Stimulated activated CD4-positive, alpha-beta T cell treated with anti-CD3 and anti-CD28 coated beads, Interleukin-4, amount 100 ng/mL, for 1 hour (primary cell): Measurements from ENCODE around the gene JOSD2.

ENCODE experiments used
- DNase-seq: peaks from one replicate; pipeline ENCODE4 v3.0.0-alpha.2; 2020

Gene JOSD2

GRCh38 chr19:50492303-50493052, 18.5 kb downstream of the JOSD2 start:
- DNase-seq: peak; percentile 38

DNA sequence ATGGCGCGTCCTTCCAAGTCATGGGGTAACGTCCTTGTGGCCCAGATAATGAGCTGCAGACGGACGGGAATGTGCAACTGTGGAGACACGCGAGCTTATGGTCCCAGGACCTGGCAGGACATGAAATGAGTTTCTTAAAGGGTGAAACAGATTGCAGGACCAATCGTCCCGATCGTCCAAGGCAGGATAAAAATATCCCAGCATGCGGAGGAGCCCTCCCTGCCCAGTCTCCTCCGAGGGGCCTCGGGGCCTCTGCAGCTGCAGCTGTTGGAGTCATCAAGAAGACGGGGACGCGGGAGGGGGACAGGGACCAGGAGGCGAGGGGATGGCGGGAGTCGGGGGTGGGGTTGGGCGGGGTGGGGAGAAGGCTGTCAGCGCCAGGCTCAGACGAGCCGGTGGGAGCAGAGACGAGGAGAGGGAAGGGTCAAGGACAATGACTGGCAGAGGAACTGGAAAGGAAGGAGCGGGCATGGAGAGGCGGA, 20.0 kb downstream of the JOSD2 start:
- DNase-seq: no peak

GRCh38 chr19:50490411-50490811, 20.6 kb downstream of the JOSD2 start:
- DNase-seq: no peak

DNA sequence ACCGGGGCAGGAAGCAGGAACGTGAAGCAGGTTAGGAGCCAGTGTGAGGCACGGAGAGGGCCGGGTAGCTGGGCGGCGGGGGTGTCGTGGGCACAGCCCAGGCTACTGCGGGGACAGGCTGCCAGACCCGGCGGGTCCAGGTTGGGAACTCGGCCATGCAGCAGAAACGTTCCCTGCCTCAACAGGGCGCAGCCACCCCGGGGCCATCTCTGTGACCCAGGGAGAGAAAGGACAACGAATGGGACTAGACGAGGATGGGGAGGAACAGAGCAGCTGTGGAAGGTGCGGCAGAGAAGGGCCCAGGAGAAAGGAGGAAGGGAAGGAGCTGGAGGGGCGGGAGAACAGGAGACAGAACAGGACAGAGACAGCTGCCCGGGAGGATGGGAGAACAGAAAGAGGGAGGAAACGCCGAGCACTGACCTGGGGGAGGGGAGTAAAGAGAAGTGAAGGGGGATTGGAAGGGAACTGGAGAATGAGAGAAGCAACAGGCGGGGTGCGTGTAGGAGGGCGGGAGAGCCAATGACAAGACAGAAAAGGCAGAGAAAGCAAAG, 21.5 kb downstream of the JOSD2 start:
- no peak for DNase-seq

GRCh38 chr19:50488389-50489194, 22.4 kb downstream of the JOSD2 start:
- no peak for DNase-seq

GRCh38 chr19:50486823-50487515, 24.0 kb downstream of the JOSD2 start:
- DNase-seq: peak; percentile 60

DNA sequence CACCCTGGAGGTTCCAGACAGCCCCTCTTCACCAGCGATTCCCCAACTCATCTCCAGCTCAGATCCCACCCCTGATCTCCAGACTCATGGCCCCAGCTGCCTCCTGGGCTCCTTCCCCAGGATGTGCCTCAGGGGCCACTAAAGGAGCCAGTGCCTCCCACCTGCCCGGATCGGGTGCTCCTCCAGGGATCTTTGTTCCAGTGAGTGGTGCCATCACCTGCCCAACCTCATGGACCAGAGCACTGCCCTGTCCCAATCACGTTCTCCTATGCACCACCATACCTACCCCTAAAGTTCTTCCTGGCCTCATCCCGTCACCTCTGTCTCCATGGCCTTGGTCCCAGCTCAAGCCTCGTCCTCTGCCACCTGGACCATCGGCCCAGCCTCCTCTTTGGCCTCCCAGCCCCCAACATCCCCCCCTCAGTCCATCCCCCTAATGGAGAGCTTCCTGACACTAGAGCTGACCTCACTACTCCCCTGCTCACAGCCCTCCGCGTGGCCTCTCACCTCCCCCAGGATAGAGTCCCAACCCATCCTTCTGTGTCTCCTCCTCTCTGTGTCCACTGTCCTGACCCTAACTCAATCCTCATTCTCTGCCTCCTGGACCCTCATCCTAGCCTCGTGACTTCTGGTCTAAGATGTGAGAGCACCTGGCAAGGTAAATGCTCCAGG, 25.6 kb downstream of the JOSD2 start:
- DNase-seq: no peak

DNA sequence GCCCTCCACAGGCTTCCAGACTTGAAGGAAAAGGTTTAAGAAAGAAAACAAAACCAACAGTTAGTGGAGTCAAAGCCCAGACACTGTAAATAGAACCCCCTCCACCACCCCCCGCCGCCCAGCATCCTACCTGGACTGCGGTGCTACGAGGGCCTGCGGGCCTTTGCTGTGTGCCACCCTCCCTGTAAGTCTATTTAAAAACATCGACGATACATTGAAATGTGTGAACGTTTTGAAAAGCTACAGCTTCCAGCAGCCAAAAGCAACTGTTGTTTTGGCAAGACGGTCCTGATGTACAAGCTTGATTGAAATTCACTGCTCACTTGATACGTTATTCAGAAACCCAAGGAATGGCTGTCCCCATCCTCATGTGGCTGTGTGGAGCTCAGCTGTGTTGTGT, 28.1 kb downstream of the JOSD2 start:
- no peak for DNase-seq

- DNase-seq: no peak
Observed at GRCh38 chr19:50482271-50482855, 28.6 kb downstream of the JOSD2 start.

GRCh38 chr19:50481351-50482149, 29.4 kb downstream of the JOSD2 start:
- DNase-seq: no peak

DNA sequence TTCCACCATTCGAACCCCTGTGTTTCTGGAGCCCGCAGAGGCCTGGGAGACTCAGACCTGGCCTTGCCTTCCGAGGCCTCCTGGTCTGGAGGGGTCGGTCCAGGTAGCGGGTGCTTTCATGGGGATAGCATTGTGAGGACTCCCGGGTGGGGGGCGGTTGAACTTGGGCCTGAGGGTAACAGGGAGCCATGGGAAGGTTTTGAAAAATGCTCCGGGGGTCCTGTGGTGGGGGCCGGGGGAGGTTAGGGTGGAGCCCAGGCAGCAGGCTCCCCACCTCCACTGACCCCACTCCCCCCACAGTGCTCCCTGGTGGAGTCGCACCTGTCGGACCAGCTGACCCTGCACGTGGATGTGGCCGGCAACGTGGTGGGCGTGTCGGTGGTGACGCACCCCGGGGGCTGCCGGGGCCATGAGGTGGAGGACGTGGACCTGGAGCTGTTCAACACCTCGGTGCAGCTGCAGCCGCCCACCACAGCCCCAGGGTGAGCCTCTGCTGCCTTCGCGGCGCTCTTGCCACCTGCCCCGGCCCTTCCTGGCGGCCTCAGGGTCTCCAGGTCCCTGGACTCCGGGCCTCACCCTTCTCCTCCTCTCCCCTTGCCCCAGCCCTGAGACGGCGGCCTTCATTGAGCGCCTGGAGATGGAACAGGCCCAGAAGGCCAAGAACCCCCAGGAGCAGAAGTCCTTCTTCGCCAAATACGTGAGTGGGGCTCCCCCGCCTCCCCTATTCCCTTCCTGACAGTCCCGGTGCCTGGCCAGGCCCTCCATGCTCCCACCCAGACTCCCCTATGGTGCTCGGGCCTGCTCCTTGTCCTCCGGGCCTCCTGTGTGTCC, 30.5 kb downstream of the JOSD2 start:
- DNase-seq: no peak

DNA sequence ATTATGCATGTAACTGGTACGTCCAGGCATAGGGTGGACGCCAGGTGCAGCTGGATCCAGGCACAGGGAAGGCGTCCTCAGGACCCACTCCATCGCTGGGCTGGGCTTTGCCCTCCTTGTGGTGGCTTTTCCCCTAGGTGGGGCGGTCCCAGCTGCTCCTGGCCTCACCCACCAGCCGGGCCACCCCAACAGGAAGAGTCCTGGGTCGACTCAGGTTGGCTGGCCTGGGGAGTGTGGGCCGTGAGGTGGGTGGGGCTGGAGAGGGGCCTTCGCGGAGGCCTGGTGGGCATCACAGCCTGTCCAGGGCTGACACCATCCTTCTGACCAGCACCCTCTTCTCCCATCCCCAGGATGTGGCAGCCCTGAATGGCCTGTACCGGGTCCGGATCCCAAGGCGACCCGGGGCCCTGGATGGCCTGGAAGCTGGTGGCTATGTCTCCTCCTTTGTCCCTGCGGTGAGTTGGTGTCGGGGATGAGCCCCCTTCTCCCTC, 31.2 kb downstream of the JOSD2 start:
- no peak for DNase-seq

DNA sequence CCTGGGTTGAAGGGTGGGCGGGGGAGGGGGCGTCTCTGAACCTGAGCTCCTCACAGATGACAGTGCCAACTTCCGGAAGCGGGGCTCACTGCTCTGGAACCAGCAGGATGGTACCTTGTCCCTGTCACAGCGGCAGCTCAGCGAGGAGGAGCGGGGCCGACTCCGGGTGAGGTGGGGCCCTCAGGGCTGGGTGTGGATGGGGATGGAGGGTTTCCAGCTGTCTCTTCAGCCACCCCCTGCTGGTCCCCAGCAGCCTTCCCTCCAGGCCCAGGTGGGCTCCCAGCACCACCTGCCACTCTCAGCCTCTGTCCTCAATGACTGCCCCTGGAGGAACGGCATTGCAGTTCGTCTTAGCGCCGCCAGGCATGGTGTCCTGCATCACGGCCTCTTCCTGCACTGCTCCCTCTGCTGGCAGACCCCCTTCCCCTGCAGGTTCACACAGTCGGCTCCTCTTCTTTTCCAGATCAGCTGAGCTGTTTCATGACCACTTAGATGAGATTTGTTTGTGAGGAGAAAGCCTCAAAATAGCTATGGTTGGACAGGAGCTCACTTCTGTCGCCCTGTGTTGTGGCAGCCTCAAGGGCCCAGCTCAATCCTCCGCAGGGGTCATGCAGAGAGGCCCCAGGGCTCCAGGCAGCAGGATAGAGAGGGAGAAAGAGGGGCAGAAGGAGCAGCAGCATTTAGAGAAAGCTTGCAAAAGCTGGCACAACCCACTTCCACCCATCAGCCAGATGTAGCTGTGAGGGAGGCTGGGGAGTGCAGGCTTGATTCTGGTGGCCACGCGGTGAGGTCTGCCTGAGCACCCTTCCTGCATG, 31.9 kb downstream of the JOSD2 start:
- peak; percentile 30 for DNase-seq

GRCh38 chr19:50477751-50478515, 33.1 kb downstream of the JOSD2 start:
- DNase-seq: no peak

GRCh38 chr19:50476907-50477238, 34.1 kb downstream of the JOSD2 start:
- DNase-seq: no peak

DNA sequence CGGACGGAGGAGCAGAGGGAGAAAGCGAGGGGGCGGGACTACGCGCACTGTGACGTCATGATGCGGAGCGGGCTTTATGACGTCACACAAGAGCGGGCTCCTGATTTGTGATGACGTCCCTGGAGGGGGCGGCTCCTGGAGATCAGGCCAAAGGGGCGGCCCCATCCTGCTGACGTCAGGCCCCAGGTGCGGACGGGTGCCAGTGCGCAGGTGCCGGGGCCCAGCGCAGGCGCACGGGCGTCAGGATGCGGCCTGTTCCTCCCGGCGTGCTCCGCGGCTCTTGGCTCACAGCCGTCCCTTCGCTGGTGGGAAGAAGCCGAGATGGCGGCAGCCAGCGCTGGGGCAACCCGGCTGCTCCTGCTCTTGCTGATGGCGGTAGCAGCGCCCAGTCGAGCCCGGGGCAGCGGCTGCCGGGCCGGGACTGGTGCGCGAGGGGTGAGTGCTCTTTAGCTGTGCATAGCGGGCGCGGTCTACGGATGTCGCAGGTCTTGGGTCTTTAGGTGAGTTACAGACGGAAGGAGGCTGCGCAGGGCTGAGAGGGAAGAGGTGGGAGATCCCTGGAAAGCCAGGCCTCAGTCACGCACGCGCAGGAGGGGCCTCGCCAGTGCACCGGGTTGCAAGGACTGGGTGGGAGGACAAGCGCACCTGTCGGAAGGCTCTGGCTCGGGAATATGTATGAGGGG, 34.6 kb downstream of the JOSD2 start, which contains the start of the genes EMC10 and GARIN5A:
Gene EMC10, plus strand, starts transcription at position 284 of the 683 bp plus-strand sequence. Its CDS starts 38 bp downstream, at position 322.
Gene GARIN5A, minus strand, starts transcription at position 625 of the 683 bp plus-strand sequence. Its CDS starts 460 bp downstream, at position 165.
- peak; percentile 92 for DNase-seq

GRCh38 chr19:50475736-50476223, 35.2 kb downstream of the JOSD2 start:
- DNase-seq: no peak
